HG03354 (cell line): ENCODE data around the gene OPCML.

ENCODE experiments used
- ATAC-seq: cut with Tn5 transposase; IDR thresholded peaks from one replicate; pipeline ENCODE4 v1.9.1; 2021; ENCODE audit warnings: mild to moderate bottlenecking; ENCODE audit not compliant: unreplicated experiment, poor library complexity, severe bottlenecking

The OPCML gene

DNA sequence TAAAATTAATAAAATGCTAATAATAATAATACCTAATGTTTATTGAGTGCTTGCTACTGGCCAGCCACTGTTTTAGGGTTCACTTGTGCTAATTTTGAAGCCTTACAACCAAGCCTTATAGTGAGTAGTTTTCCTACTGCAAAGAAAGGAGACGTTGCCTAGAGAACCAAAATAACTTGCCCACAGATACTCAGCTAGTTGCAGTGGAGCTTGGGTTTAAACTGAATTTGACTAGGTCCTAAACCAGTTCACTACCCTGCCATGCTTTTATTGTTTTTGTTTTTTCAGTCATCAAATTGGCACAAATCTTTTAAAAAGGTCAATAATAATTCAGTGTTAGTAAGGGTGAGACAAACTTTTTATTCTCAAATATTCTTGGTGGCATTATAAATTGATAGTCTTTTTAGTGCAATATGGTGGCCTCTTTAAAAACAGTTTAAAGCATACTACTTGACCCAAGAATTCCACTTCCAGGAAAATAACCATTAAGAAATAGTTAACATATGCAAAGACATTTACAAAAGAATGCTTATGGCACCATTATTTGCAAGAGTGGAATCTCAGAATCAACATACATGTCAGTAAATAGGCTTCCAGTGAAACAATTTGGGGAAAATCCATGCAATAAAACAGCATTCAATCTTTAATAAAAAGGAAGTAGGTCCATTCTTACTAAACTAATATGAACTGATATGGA, 90.2 kb downstream of the OPCML start:
- no peak for ATAC-seq

- ATAC-seq, result no peak
These were observed 106.3 kb downstream of the OPCML start for GRCh38 chr11:133425992-133426391.

- ATAC-seq, result no peak
These were observed 107.1 kb downstream of the OPCML start for GRCh38 chr11:133425245-133425644.

GRCh38 chr11:133418218-133418617, 114.1 kb downstream of the OPCML start:
- ATAC-seq, result no peak

- ATAC-seq, result no peak
These were observed 117.8 kb downstream of the OPCML start for GRCh38 chr11:133414506-133414905.

DNA sequence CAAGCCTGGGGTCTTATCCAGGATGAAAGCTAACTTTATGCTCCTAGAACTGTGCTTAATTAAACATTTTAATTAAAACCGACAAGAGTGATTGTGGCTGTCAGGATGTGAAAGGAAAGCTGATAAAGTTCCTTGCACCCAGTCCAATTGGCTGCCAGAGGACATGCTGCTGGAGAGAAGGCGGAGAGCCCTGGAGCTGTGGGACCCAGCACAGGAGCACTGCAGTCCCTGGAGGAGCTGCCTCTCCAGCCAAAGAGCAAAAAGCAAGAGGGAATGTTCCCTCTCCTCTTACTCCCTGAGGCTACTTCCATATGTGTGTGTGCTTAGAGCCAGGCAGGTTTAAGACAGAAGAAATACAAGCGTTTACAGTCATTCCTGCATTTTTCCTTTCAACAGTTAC, 118.6 kb downstream of the OPCML start:
- no peak for ATAC-seq

- no peak for ATAC-seq
These were observed 122.5 kb downstream of the OPCML start for GRCh38 chr11:133409799-133410198.

GRCh38 chr11:133408936-133409335, 123.4 kb downstream of the OPCML start:
- no peak for ATAC-seq

GRCh38 chr11:133408402-133408801, 123.9 kb downstream of the OPCML start:
- ATAC-seq, result no peak

- ATAC-seq, result no peak
These were observed 125.8 kb downstream of the OPCML start for GRCh38 chr11:133406489-133406888.

DNA sequence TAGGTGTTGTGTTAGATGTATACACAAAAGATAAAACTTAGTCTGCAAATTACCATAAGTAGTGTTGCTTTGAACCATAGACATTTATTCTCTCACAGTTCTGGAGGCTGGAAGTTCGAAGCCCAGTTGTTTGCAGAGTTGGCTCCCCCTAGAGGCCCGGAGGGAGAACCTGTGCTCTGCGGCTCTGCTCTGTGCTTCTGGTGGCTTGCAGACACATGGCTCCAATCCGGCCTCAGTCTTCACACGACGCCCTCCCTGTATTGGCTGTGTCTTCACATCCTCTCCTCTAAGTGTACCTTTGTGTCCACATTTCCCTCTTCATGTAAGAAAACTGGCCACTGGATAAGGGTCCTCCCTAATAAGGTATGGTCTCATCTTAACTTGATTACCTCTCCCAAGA, 128.4 kb downstream of the OPCML start:
- ATAC-seq, result peak; percentile 69

GRCh38 chr11:133402551-133402950, 129.8 kb downstream of the OPCML start:
- no peak for ATAC-seq

DNA sequence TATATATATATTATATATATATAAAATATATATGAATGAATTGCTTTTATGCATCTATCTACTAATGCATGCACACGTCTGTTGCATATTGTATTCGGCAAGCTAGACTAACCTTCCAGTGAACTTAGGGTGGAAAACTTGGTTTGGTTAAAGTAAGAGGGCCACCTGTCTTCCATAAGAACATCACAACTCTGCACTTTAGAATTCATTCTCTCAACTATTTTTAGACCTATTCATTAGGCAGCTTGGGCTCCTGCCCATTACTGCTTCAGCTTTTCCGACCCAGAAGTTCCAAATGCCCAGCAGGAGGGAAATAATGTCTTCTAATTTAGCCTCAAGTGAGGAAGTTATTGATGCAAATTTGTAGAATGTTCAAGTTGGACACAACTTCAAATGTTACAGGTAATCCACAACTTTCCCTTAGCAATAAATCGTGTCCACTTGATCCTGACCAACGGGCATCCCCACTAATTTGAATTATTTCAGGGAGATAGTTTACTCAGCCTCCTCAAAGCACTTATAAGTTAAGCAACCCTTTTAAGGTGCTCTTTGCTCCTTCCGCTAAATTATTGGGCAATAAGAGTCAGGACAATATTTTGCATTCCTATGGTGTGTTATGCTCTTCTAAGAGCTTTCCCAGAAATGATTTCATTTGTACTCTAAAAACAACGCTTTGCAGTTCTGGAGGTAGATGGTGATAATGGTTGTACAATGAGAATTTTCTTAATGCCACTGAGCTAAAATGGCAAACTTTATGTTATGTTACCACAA, 132.3 kb downstream of the OPCML start:
- ATAC-seq, result no peak

DNA sequence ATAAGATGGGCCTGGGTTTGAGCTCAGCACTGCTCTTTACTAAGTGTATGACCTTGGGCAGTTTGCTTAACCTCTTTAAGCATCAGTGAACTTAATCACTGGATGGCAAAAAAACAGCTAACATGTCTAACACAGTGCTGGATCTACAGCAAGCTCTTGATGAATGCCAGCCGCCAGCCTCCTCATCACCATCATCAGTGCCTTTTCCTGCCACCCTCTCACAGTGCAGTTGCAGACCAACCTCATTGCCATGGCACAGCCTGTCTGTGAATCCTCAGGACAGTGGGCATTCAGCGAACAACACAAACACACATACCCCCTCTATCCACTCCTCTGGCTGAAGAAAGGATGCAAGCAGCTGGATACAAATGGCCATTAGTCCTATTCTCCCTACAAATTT, 133.0 kb downstream of the OPCML start:
- no peak for ATAC-seq

DNA sequence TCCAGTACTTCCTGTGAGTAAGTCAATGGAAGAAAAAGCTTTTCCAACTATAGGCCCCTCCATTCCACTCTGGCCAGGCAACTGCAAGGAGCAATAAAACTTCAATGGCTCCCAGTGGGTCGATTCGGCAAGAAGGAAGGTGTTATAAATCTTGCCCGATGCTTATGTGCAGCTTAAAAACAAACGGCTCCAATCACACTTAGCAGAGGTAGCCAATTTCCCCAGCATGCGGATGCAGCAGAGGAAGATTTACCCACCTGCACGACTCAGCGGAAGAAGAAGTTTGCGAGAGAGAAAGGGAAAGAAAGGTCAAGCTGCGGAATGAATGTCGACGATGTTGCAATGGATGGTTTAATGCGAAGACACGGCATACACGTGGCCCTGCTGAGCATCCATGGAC, 141.5 kb downstream of the OPCML start:
- ATAC-seq, result no peak

GRCh38 chr11:133388975-133389568, 143.2 kb downstream of the OPCML start:
- no peak for ATAC-seq

GRCh38 chr11:133388260-133388659, 144.0 kb downstream of the OPCML start:
- no peak for ATAC-seq

- no peak for ATAC-seq
These were observed 145.4 kb downstream of the OPCML start for GRCh38 chr11:133386852-133387251.

DNA sequence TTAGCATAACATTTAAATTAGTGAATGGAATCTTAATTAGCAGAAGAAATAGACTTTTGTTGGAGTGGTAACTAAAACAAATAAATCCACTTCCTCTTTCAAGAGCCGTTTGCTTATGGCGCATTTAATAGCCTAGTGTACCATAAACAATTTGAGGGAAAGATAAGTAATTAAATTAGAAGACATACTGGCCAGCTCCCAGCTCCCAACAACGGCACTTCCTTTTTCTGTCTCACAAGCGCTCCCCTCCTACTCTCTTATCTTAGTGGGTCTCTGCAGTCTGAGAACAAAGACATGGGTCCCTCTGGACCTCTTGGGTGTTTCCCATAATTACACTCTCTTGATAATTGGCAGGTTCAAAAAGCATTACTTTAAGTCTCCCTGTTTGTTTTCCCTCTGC, 146.0 kb downstream of the OPCML start:
- no peak for ATAC-seq

DNA sequence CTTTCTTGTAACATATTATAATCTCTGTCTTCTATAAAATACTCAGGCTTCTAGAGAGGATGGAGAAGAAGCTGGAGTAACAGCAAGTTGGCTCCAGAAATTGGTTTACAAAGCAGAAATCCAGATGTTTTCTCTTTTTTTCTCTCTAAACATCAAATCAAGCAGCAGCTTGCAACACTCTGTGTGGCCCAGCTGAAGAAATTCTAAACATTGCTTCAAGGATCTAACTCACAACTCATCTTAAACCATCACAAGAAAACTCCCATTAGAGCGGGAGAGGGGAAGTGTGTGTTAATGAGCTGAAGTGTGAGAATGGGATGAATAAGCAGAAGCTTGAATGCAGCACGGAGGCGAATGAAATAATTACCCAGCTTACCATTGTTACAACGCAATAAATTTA, 146.5 kb downstream of the OPCML start:
- no peak for ATAC-seq

DNA sequence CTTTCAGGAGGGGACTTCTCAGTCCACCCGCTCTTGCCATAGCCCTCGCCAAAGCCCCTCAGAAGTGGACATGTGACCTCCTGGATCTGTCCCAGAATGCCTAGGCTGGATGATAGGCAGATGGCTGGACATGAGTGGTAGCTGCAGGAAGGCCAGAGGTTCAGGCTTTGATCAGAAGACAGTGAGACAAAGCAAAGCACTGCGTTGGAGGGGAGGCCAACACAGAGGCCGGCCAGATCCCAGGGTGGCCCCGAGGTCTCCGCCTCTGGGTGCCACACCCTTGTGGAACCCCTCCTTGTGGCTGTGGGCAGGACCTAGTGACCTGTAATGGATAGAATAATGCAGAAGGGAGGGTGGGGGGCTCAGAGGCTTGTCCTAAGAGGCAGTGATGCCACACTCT, 147.6 kb downstream of the OPCML start:
- ATAC-seq, result no peak
